ENCODE results near the gene PPP1R13B. TPM values are rescaled to one million over a fixed set of nuclear protein-coding genes. Genes with fewer than 3 reads are reported as not detected.
A peak's percentile ranks its signal among the peaks of the same experiment; 100 is the strongest.

The PPP1R13B gene
- total RNA-seq, 4 donors from 2014 or later, result 5.6 to 71.6 (median 18.2) TPM

DNA sequence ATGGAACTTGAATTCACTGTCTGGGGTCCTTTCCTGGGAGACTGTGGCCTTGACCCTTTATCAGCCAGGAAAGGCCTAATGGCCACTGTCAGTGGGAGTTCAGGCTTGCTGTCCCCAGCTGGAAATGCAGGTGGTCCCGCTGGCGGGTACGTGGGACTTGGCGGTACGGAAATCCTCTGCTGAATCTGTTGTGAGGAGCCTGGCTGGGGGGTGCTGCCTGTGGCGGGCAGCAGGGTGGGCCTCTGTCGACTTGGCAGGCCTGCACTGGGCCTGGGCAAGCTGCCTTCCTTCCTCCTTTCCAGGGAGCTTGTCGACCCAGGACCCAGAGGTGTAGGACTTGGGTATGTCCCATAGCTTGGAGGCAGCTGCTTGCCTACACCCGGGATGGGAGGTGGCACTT lies 105.5 kb downstream of the PPP1R13B start:
- peaks cover 0 to 5% of the 10 kb centered on the region in 2 donors for H3K4me1 ChIP-seq
- H3K27ac ChIP-seq, result peak overlapping the region in 1 of 2 donors; percentile 61
- no peaks in the 10 kb centered on the region for H3K27me3 ChIP-seq
- no peak overlapping the region for H3K4me3 ChIP-seq
- H3K9me3 ChIP-seq, result no peaks in the 10 kb centered on the region
- H3K36me3 ChIP-seq, result no peaks in the 10 kb centered on the region
- intact Hi-C loops (cut with DNase I; ENCODE audit: low total_unique reads), result no loop called here
- TF ChIP-seq, protein P1, sequence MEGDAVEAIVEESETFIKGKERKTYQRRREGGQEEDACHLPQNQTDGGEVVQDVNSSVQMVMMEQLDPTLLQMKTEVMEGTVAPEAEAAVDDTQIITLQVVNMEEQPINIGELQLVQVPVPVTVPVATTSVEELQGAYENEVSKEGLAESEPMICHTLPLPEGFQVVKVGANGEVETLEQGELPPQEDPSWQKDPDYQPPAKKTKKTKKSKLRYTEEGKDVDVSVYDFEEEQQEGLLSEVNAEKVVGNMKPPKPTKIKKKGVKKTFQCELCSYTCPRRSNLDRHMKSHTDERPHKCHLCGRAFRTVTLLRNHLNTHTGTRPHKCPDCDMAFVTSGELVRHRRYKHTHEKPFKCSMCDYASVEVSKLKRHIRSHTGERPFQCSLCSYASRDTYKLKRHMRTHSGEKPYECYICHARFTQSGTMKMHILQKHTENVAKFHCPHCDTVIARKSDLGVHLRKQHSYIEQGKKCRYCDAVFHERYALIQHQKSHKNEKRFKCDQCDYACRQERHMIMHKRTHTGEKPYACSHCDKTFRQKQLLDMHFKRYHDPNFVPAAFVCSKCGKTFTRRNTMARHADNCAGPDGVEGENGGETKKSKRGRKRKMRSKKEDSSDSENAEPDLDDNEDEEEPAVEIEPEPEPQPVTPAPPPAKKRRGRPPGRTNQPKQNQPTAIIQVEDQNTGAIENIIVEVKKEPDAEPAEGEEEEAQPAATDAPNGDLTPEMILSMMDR (IDR thresholded peaks at IDR 0.05), result no peak
- TF ChIP-seq POLR2A (IDR thresholded peaks at IDR 0.05), result no peak
- no peak for DNase-seq

DNA sequence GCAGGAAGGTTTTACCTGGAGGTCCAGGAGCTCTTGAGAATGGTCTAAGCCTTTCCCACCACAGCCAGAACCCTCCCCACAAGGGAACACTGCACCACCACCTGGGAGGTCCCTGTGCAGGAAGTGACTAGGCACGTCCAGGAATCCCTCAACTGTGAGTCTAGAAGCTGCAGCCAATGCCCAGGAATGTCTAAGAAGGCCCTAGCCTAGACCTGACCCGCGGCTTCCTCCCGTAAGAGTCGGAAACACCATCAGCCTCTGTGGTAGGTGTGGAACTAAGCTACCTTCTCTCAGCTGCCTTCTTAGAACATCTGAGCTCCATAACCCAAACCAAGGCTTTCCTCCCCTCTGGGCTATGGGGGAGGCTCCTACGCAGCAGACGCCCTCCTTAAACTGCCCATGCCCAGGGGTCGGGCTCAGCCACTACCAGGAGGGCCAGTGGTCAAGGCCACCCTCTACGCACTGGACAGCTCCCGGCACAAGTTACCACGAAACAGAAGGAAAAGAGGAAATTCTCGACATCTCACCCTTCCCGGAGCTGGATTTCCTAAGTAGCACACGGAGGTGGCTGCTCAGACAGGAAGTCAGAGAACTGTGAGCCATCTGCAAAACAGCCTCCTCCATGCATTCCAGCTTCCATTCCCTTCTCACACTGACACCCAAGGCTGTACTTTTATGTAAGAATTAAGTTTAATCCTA lies 106.2 kb downstream of the PPP1R13B start:
- Histone ChIP-seq H3K27me3 (no peaks in the 10 kb centered on the region), H3K9me3 (no peaks in the 10 kb centered on the region), H3K36me3 (no peaks in the 10 kb centered on the region), H3K4me3 (no peak overlapping the region), H3K4me1 (peaks cover 0 to 10% of the 10 kb centered on the region in 2 donors), H3K27ac (peak overlapping the region; percentile 27 to 61)
- no peak for DNase-seq
- TF ChIP-seq, protein P1 (IDR thresholded peaks at IDR 0.05), result no peak
- TF ChIP-seq POLR2A (IDR thresholded peaks at IDR 0.05), result no peak
- intact Hi-C loops (cut with DNase I; ENCODE audit: low total_unique reads), result no loop called here

DNA sequence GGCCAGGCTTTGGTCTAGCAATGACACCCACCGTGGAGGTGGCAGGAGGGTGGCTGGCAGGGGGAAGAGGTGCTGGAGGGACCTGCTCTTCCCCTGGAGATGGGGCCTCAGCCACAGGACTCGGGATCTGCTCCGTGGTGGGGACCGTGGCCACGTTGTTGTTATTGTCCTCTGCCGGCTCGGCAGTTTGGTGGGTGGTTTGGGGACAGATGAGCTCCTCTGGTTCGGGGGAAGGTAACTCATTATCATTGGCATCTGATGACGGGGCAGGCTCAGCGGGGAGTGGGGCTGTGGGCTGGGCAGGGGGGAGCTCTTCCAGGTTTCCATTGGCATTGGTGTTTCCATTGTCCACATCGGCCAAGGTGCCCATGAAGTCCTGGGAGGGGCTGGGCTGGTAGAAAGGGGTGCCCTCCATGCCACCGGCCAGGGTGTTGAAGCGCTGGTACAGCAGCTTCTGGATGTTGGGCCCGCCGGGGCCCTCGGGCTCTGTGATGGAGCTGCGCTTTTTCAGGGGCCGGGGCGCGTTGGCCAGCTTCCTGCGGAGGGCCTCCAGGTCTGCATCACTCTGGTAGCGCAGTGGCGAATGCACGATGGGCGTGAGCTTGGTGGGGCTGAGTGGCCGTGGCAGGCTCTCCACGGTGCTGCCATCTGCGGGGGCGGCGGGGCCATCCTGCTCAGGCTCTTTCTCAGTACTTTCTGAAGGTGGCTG lies 107.4 kb downstream of the PPP1R13B start:
- Histone ChIP-seq H3K4me1 (peaks cover 1 to 12% of the 10 kb centered on the region in 2 donors), H3K27ac (no peak overlapping the region), H3K9me3 (no peaks in the 10 kb centered on the region), H3K36me3 (no peaks in the 10 kb centered on the region), H3K27me3 (no peaks in the 10 kb centered on the region), H3K4me3 (no peak overlapping the region)
- DNase-seq, result no peak
- no peak for TF ChIP-seq POLR2A (IDR thresholded peaks at IDR 0.05)
- TF ChIP-seq, protein P1 (IDR thresholded peaks at IDR 0.05), result no peak
- intact Hi-C loops (cut with DNase I; ENCODE audit: low total_unique reads), result no loop called here

DNA sequence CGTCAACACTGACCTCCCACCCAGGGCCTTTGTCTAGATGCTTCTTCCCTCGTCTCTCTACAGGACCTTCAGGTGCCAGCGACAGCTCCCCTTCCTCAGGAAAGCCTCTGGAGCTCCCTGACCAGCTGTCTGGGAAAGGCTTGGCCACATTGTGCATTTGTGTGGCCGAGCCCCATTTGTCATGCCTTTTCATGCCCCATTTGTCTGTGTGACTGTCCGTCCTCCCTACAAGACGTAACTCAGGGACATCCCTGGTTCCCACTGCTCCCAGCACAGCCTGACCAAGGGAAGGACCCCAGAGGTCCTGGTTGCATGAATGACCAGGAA lies 107.9 kb downstream of the PPP1R13B start:
- Histone ChIP-seq H3K27me3 (no peaks in the 10 kb centered on the region), H3K36me3 (no peaks in the 10 kb centered on the region), H3K27ac (no peak overlapping the region), H3K9me3 (no peaks in the 10 kb centered on the region), H3K4me3 (no peak overlapping the region), H3K4me1 (peaks cover 4 to 12% of the 10 kb centered on the region in 2 donors)
- intact Hi-C loops (cut with DNase I; ENCODE audit: low total_unique reads), result no loop called here
- DNase-seq, result no peak
- TF ChIP-seq, protein P1 (IDR thresholded peaks at IDR 0.05), result no peak
- TF ChIP-seq POLR2A (IDR thresholded peaks at IDR 0.05), result no peak

DNA sequence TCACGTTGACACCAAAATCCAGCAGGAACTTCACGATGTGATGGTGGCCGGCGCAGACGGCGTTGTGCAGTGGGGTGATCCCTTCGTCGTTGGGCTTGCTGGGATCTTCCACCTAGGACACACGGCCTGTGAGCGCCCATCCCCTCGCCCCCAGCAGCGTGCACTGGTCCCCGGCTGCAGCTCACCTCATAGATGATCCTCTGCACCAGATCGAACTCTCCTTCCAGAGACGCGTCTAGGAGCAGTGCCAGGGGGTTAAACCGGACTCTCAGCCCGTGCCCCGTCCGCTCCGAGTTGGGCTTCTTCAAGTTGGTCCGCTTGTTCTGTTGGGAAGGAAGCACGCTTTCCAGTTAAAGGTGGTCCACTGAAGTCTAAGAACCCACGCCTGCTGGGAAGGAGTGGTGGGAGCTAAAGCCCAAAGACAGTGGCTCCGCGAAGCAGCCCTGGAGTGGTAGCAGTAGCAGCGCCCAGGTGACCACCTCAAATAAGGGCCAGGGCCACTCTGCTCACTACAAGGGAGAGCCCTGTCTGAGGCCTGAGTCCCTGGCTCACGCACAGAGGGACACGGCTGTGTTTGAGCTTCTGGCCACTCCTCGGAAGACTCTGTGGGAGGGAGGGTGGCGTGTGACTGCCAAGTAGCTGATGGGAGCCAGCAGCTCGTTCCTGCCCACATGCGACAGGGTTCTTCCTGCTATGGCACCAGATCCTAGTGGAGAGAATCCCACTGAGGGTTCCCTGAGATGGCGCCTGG lies 108.5 kb downstream of the PPP1R13B start:
- TF ChIP-seq, protein P1 (IDR thresholded peaks at IDR 0.05), result no peak
- no peak for TF ChIP-seq POLR2A (IDR thresholded peaks at IDR 0.05)
- H3K27me3 ChIP-seq, result no peaks in the 10 kb centered on the region
- no peak for DNase-seq
- peaks cover 4 to 12% of the 10 kb centered on the region in 2 donors for H3K4me1 ChIP-seq
- intact Hi-C loops (cut with DNase I; ENCODE audit: low total_unique reads), result no loop called here
- no peak overlapping the region for H3K4me3 ChIP-seq
- H3K9me3 ChIP-seq, result no peaks in the 10 kb centered on the region
- H3K27ac ChIP-seq, result no peak overlapping the region
- H3K36me3 ChIP-seq, result no peaks in the 10 kb centered on the region
